ENCODE results near the gene NCKAP1.
"Not testable (repeated sequence)": the region's sequence is repeated elsewhere in the genome, so short reads cannot be mapped to it uniquely, and the experiment has no call there.

Gene NCKAP1

GRCh38 chr2:182904844-182905243 is 133.4 kb downstream of the NCKAP1 start:
- no peak for DNase-seq

GRCh38 chr2:182903566-182903965 is 134.7 kb downstream of the NCKAP1 start:
- DNase-seq, result no peak

GRCh38 chr2:182901748-182902147 is 136.5 kb downstream of the NCKAP1 start:
- no peak for DNase-seq

GRCh38 chr2:182898718-182899117 is 139.5 kb downstream of the NCKAP1 start:
- no peak for DNase-seq

- no peak for DNase-seq
Measured at GRCh38 chr2:182897137-182897536, 141.1 kb downstream of the NCKAP1 start.

GRCh38 chr2:182895798-182896197 is 142.5 kb downstream of the NCKAP1 start:
- DNase-seq, result no peak

- no peak for DNase-seq
Measured at GRCh38 chr2:182895169-182895568, 143.1 kb downstream of the NCKAP1 start.

- no peak for DNase-seq
Measured at GRCh38 chr2:182894174-182894573, 144.1 kb downstream of the NCKAP1 start.

GRCh38 chr2:182893666-182894065 is 144.6 kb downstream of the NCKAP1 start:
- DNase-seq, result no peak

GRCh38 chr2:182893035-182893434 is 145.2 kb downstream of the NCKAP1 start:
- not testable (repeated sequence) for DNase-seq

GRCh38 chr2:182891611-182892010 is 146.6 kb downstream of the NCKAP1 start:
- DNase-seq, result no peak

- no peak for DNase-seq
Measured at GRCh38 chr2:182890773-182891378, 147.4 kb downstream of the NCKAP1 start.

GRCh38 chr2:182890305-182890704 is 148.0 kb downstream of the NCKAP1 start:
- no peak for DNase-seq

- no peak for DNase-seq
Measured at GRCh38 chr2:182887753-182888415, 150.4 kb downstream of the NCKAP1 start.

GRCh38 chr2:182887093-182887492 is 151.2 kb downstream of the NCKAP1 start:
- no peak for DNase-seq

GRCh38 chr2:182885771-182886170 is 152.5 kb downstream of the NCKAP1 start:
- no peak for DNase-seq

GRCh38 chr2:182883451-182883850 is 154.8 kb downstream of the NCKAP1 start:
- DNase-seq, result no peak

- DNase-seq, result not testable (repeated sequence)
Measured at GRCh38 chr2:182880100-182880499, 158.2 kb downstream of the NCKAP1 start.

- DNase-seq, result not testable (repeated sequence)
Measured at GRCh38 chr2:182876653-182877052, 161.6 kb downstream of the NCKAP1 start.

- DNase-seq, result no peak
Measured at GRCh38 chr2:182870227-182870626, 168.0 kb downstream of the NCKAP1 start.

GRCh38 chr2:182868054-182868796 is 170.0 kb downstream of the NCKAP1 start:
- no peak for DNase-seq

- no peak for DNase-seq
Measured at GRCh38 chr2:182867426-182868053, 170.7 kb downstream of the NCKAP1 start.
